Measurements from ENCODE around the gene GMDS. TPM values are rescaled to one million over a fixed set of nuclear protein-coding genes. Genes with fewer than 3 reads are reported as not detected.

The GMDS gene
- total and polyA plus RNA-seq, 2 donors (not counting 1 experiment from before 2014, with no cell fraction given) = 12.7 to 34.5 TPM

GRCh38 chr6:2042956-2043648 is 202.3 kb downstream of the GMDS start:
- no peaks in the 10 kb centered on the region for H3K4me1 ChIP-seq (ENCODE audit: control insufficient read depth, extremely low read depth, insufficient read depth, low read length)
- no peak overlapping the region for H3K4me2 ChIP-seq (ENCODE audit: extremely low read depth, insufficient read depth, low read length)
- no peak overlapping the region for H3K9ac ChIP-seq (ENCODE audit: insufficient read depth, low read length)
- no peak overlapping the region for H2AFZ ChIP-seq (ENCODE audit: low read length)
- no peaks in the 10 kb centered on the region for H4K20me1 ChIP-seq (ENCODE audit: control insufficient read depth, extremely low read depth, insufficient read depth, low read length)
- no peak overlapping the region for H3K4me3 ChIP-seq (replicated peaks in 1 of 4; ENCODE audit: control extremely low read depth in 1 of 4, insufficient read depth in 1 of 4, low read depth in 3 of 4, low read length in 4 of 4)
- no peak for TF ChIP-seq EZH2 (IDR thresholded peaks at IDR 0.05; ENCODE audit: low read length, missing control alignments)
- no peak for DNase-seq (ENCODE audit: low read depth in 2 of 2)
- no peaks in the 10 kb centered on the region for H3K9me3 ChIP-seq (ENCODE audit: control insufficient read depth, insufficient read depth, low read depth, low read length)
- H3K27ac ChIP-seq (ENCODE audit: insufficient read depth, low read length) = no peak overlapping the region
- H3K27me3 ChIP-seq (ENCODE audit: control insufficient read depth, insufficient read depth, low read length) = no peaks in the 10 kb centered on the region
- no peaks in the 10 kb centered on the region for H3K79me2 ChIP-seq (ENCODE audit: control insufficient read depth, insufficient read depth, low read length)
- no peaks in the 10 kb centered on the region for H3K36me3 ChIP-seq (ENCODE audit: control insufficient read depth, insufficient read depth, low read length)

GRCh38 chr6:2038092-2038491 is 207.3 kb downstream of the GMDS start:
- Histone ChIP-seq H3K4me1 (ENCODE audit: control insufficient read depth, extremely low read depth, insufficient read depth, low read length) (no peaks in the 10 kb centered on the region), H3K4me2 (ENCODE audit: extremely low read depth, insufficient read depth, low read length) (no peak overlapping the region), H3K79me2 (ENCODE audit: control insufficient read depth, insufficient read depth, low read length) (no peaks in the 10 kb centered on the region), H3K36me3 (ENCODE audit: control insufficient read depth, insufficient read depth, low read length) (no peaks in the 10 kb centered on the region), H4K20me1 (ENCODE audit: control insufficient read depth, extremely low read depth, insufficient read depth, low read length) (no peaks in the 10 kb centered on the region), H3K27me3 (ENCODE audit: control insufficient read depth, insufficient read depth, low read length) (no peaks in the 10 kb centered on the region), H3K27ac (ENCODE audit: insufficient read depth, low read length) (no peak overlapping the region), H2AFZ (ENCODE audit: low read length) (no peak overlapping the region), H3K9me3 (ENCODE audit: control insufficient read depth, insufficient read depth, low read depth, low read length) (no peaks in the 10 kb centered on the region), H3K4me3 (replicated peaks in 1 of 4; ENCODE audit: control extremely low read depth in 1 of 4, insufficient read depth in 1 of 4, low read depth in 3 of 4, low read length in 4 of 4) (no peak overlapping the region), H3K9ac (ENCODE audit: insufficient read depth, low read length) (no peak overlapping the region)
- TF ChIP-seq CTCF (conservative IDR thresholded peaks at IDR 0.05 in 1 of 2, IDR thresholded peaks at IDR 0.05 in 1 of 2; ENCODE audit: low read depth in 1 of 2, low read length in 2 of 2) (no peak), EZH2 (IDR thresholded peaks at IDR 0.05; ENCODE audit: low read length, missing control alignments) (no peak)
- peak; percentile 78 to 88 for DNase-seq (ENCODE audit: low read depth in 2 of 2)

- Histone ChIP-seq H3K4me3 (replicated peaks in 1 of 4; ENCODE audit: control extremely low read depth in 1 of 4, insufficient read depth in 1 of 4, low read depth in 3 of 4, low read length in 4 of 4) (no peak overlapping the region), H3K27ac (ENCODE audit: insufficient read depth, low read length) (no peak overlapping the region), H3K4me2 (ENCODE audit: extremely low read depth, insufficient read depth, low read length) (no peak overlapping the region), H2AFZ (ENCODE audit: low read length) (no peak overlapping the region), H3K9ac (ENCODE audit: insufficient read depth, low read length) (no peak overlapping the region), H3K27me3 (ENCODE audit: control insufficient read depth, insufficient read depth, low read length) (no peaks in the 10 kb centered on the region), H3K79me2 (ENCODE audit: control insufficient read depth, insufficient read depth, low read length) (no peaks in the 10 kb centered on the region), H3K4me1 (ENCODE audit: control insufficient read depth, extremely low read depth, insufficient read depth, low read length) (no peaks in the 10 kb centered on the region), H3K36me3 (ENCODE audit: control insufficient read depth, insufficient read depth, low read length) (no peaks in the 10 kb centered on the region), H4K20me1 (ENCODE audit: control insufficient read depth, extremely low read depth, insufficient read depth, low read length) (no peaks in the 10 kb centered on the region), H3K9me3 (ENCODE audit: control insufficient read depth, insufficient read depth, low read depth, low read length) (no peaks in the 10 kb centered on the region)
- TF ChIP-seq EZH2 (IDR thresholded peaks at IDR 0.05; ENCODE audit: low read length, missing control alignments) (no peak), CTCF (conservative IDR thresholded peaks at IDR 0.05 in 1 of 2, IDR thresholded peaks at IDR 0.05 in 1 of 2; ENCODE audit: low read depth in 1 of 2, low read length in 2 of 2) (peak in 1 of 2 donors; percentile 38)
- peak; percentile 7 to 61 for DNase-seq (ENCODE audit: low read depth in 2 of 2)
Observed at GRCh38 chr6:2037237-2037926, 208.0 kb downstream of the GMDS start.

All from fibroblast of lung (primary cell).